GM21825 (cell line): Measurements from ENCODE around the gene TPD52L2.
"Not testable (repeated sequence)": the region's sequence is repeated elsewhere in the genome, so short reads cannot be mapped to it uniquely, and the experiment has no call there.

Experiments
- ATAC-seq: cut with Tn5 transposase; IDR thresholded peaks from one replicate; pipeline ENCODE4 v1.9.1; 2021; ENCODE audit warnings: mild to moderate bottlenecking, moderate library complexity; ENCODE audit not compliant: unreplicated experiment

Gene TPD52L2

DNA sequence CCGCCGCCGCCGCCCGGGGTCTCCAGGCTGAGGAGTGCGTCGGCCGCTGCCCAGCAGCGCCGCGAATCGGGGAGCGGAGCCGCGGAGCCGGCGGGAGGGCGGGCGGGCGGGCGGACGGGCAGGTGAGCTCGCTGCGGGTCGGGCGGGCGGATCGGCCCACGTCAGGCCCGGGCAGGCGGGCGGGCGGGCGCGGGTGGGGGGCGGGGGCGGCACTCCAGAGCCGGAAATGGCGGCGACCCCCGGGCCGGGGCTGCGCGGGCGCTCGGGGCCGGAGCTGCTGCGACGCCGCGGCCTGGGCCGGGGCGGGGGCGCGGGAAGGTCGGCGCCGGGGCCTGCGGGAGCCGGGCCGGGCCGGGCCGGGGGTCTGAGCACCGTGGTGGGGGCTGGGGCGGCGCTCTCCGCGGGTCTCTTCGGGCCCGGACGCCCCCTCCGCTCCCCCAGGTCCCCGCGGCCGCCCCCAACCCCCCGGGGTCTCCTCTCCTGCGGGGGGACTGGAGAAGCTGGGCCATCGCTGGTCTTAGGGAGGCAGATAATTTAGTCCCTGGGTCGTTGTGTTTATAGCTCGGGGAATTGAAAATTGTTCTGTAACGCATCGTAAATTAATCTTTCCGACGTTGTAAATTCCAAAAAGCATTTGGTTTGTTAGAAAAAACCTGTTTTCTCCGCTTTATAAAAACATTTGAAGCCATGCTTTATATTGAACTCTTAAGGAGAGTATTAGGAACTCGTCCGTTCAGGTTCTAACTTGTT lies 30.3 kb downstream of the TPD52L2 start:
- ATAC-seq: peak; percentile 15

DNA sequence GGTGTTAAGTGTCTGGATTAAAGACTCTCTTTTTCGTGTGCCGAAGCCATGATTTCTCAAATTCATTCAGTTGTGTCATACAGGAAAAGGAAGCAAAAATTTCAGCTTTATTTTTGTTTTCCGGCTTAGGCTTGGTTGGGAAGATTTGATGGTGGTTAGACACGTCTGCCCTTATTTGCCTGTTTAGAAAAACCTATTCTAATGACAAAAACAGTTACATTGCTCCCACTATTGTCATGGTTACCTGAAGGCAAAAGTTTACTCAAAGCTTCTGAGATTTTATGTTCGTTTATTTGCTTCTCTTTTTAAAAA lies 30.8 kb downstream of the TPD52L2 start:
- ATAC-seq: no peak

DNA sequence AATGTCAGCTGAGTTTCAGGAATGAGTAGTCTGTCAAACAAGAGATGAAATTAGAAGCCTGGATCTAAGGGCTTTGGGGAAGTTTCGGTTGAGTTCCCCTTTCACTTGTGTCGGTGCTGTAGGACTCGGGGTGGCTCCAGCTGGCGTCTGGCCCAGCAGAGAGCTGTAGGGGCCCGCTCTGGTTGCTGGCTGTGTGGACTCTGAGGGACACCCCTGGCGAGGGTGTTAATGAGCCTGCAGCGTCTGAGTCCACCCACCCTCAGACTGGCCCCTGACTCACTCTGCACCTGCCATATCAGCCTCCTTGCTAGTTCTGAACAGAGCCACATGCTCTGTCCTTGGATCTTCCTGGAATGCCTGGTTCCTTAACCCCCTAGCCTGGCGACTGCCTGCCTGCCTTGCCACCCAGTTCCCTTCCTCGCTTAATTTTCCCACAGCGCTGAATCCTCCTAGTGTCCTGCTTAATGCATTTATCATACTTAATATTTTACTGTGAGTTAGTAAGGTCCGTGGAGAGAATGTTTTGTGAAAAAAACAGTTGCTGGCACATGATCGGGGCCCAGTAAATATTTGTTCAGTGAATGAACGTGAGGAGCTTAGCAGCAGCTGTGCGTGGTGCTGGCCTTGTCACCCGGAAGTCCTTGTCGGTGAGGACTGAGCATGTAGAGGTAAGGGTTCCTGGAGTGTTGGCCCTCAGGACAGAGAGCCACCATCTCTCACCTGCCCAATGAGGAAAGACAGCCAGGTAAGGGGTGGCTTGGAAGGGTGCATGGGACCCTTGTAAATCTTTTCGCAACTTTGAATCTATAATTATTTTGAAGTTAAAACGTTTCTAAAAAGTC lies 31.4 kb downstream of the TPD52L2 start:
- no peak for ATAC-seq

DNA sequence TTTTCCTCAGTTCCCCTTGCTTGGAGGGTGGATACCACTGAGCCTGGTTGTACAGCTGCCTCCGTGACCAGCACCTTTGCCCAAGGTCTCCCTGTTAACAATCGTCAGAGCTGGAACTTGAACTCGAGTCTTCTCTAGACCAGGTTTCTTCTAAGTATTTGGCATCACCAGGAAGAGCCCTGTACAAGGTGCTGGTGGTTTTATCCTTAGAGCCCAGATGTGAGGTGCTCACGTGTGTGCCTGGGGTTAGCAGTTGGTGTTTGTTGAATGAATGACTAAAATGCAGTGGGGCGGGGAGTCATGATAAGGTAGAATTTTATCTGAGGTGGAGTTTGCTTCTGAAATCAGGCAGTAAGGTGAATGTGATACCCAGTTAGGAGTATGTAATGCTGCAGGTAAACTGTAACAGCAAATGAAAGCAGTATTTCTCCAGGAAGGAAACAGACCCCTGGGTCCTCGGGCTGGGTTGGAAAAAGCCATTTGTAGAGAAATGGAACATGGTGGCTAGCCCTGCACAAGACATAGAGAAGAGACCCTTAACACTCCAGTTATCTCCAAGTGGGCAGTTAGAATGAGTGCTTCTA lies 33.0 kb downstream of the TPD52L2 start:
- ATAC-seq: no peak

DNA sequence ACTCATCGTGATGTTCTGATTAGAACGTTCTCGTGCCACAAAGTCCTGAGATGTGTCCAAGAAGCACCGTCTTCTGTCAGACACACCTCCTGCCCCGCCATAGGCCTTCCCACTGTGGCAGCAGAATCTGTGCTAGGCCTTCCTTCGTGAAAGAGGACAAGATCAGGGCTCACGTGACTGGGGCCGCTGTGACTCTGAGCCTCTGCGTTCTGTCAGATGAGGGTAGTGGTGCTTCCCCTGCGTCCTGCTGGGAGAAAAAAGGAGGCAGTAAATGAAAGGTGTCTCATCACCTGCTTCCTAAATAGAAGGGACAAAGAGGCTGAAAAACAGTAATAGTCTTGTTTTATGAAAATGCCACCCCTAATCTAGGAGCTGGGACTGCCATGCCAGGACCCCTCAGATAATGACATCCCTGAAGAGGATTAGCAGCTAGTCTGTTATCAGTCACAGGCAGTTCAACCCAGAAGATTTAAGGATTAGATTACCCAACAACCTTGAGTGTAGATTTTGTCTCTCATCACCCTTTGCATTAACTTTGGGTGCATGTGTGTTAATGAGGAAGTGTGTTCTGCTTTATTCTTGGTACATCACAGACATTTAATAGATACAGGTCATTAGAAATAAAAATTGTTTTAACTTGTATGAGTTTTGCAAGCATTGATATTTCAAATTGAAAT lies 34.0 kb downstream of the TPD52L2 start:
- ATAC-seq: no peak

DNA sequence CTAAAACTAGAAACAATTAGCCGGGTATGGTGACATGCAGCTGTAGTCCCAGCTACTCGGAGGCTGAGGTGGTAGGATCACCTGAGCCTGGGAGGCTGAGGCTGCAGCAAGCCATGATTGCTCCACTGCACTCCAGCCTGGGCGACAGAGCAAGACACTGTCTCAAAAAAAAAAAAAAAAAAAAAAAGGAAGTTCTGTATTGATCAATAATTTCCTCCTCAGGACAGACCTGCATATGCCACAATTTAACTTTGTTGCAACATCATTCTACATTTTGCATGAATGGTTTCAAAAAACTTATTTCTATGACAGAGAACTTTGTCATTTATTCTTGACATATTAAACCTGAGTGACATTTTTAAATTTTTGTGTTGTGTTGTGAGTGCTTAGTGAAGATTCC lies 35.3 kb downstream of the TPD52L2 start:
- no peak for ATAC-seq

DNA sequence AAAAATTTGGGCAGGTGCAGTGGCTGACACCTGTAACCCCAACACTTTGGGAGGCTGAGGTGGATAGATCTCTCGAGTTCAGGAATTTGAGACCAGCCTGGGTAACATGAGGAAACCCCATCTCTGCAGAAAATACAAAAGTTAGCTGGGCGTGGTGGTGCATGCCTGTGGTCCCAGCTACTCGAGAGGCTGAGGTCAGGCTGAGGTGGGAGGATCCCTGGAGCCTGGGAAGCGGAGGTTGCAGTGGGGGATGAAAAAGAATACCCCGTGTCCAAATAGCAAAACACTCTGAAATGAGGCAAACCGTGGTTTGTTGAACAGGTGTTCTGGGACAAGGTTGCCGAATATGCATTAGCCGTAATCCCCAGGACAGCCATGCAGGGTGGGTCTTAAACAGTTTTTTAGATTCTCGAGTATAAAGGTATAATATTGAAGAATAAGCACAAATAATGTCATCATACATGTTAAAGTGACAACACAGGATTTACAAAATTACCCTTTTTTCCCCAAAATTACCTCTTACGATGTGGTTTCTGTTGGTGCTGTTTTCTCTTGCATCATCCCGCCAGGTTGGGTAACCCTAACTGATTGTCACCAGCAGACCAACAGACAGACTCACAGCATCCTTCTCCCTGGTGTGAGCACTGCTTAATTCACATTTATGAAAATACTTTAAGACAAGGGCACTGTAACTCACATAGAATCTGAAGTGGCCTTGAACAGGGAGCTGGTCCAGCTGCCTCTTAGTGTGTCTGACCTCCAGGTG lies 38.9 kb downstream of the TPD52L2 start:
- ATAC-seq: no peak

DNA sequence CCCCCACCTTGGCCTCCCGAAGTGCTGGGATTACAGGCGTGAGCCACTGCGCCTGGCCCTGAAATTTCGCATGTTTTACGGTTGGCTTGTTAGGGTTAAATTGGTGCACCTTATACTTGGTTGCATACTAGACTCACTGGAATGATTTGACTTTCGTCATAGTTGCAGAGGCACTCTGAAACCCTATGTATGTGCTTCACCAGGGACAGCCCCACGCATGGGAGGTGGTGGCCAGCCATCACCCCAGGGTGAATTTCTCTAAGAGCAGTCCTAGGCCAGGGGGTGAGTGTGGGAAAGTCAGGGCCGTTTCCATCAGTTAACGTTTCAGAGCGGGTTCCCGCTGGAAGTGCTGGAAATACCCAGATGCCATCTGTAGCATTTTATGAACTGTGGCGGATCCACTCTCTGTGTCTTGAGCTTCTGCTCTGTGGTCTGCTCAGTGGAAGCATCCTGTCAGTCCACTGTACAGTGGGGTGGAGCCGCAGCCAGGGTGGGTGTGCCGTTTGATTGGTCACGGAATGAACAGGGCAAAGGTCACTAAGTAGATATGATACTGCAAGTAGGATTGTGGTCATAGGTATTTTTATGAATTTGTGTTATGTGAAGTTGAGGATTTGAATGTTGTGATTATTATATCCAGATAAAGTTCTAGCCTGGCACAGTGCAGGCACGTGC lies 43.1 kb downstream of the TPD52L2 start:
- ATAC-seq: no peak

DNA sequence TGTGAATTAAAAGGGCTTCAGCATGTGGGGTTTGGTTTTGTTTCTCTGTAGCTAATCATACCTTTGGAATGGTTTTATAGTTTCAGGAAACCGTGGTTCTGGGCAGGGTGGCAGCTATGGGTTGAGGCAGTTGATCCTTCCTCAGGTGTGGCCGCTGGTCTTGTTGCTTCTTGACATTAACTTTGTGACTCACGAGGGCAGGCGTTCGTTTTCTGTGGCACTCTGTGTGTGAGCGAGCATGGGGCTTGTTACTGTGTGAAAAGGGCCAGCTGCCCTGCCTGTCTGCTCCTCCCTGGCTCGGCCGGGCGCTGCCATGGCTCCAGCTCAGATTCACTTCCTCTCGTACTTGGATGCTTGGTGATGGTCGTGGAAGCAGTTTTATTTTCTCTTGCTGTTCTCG lies 46.1 kb downstream of the TPD52L2 start:
- no peak for ATAC-seq

DNA sequence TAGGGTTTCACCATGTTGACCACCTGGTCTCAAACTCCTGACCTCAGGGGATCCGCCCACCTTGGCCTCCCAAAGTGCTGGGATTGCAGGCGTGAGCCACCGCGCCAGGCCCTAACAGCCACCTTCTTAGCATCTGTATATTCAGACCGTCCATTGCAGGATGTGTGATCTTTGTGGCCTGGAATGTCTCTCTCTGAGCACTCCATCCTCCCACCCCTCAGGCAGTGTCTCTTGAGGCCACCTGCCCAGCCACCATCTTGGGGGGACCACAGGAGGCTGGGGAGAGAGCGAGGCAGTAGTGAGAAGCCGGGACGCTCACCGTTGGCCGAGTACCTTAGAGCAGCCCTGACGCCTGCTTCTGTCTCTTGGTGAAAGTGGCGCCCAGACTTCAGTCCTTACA lies 48.7 kb downstream of the TPD52L2 start:
- no peak for ATAC-seq

DNA sequence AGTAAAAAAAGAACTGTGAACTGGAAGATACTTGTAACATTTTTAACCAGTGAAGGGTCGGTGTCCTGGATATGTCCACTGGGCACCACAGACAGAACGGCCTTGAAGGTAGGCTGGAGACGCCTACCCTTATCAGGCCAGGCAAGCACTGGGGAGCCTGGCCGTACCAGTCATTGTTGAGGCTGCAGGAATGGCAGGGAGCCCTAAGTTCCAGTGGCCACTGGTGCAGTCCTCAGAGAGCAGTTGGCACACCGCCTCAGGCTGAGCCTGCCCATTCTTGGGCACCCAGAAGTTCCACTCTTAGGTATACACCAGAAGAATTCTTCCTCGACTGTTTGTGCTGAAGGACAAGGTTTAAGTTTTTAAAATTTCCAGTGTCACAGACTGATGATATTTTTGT lies 50.4 kb downstream of the TPD52L2 start:
- no peak for ATAC-seq

DNA sequence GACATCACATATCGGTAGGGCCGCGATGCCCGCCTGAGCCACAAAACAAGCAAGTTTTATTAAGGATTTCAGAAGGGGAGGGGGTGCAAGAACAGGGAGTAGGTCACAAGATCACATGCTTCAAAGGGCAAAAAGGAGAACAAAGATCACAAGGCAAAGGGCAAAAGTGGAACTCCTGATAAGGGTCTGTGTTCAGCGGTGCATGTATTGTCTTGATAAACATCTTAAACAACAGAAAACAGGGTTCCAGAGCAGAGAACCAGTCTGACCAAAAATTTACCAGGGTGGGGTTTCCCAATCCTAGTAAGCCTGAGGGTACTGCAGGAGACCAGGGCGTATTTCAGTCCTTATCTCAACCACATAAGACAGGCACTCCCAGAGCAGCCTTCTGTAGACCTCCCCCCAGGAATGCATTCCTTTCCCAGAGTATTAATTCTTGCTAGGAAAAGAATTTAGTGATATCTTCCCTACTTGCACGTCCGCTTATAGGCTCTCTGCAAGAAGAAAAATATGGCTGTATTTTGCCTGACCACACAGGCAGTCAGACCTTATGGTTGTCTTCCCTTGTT lies 51.4 kb downstream of the TPD52L2 start:
- not testable (repeated sequence) for ATAC-seq

DNA sequence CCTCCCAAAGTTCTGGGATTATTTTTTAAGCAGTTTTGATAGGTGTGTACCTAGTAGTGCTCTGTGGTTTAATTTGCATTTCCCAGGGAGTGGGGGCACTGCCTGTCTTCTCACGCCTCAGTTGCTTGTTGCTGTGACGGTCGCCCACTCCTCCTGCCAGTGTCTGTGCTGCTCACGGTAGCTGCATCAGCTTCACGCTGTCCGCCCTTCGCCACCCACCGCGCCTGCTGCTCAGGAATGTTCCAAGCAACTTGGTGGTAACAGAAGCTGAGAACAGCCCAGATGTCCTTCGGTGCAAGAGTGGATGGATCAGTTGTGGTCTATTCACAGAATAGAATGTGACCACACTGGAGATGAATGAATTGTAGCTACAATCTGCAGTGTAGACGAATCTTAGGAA lies 52.7 kb downstream of the TPD52L2 start:
- no peak for ATAC-seq

DNA sequence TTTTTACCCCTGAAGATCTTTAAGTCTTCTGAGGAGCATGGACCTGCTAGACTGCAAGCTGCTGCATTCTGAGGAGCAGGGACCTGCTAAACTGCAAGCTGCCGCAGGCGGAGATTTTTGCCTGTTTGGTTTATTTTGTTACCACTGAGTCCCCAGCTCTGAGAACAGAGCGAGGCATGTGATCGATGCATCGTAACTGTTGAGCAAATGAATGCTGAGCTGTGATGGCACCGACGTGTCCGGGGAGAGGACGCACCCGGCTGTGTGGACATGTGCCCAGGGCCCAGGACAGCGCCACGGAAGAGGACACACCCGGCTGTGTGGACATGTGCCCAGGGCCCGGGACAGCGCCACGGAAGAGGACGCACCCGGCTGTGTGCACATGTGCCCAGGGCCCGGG lies 54.1 kb downstream of the TPD52L2 start:
- no peak for ATAC-seq

DNA sequence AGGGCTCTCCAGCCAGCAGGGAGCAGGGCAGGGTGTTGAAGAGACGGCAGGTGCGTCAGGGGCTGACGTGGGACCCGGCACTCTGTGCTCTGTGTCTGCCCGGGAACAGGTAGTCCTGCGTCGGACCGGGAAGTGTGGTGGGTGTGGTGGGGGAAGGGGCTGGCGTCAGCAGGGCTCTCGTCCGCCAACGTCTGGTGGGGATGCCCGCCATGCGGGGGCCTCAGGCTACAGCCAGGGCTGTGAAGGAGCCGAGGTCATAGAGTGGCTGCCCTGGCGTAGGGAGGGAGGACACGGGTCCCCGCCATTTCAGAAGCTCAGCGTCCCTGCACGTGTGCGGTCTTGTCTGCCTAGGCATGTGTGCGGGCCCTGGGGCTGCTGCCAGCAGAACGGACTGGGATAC lies 55.2 kb downstream of the TPD52L2 start:
- ATAC-seq: no peak

DNA sequence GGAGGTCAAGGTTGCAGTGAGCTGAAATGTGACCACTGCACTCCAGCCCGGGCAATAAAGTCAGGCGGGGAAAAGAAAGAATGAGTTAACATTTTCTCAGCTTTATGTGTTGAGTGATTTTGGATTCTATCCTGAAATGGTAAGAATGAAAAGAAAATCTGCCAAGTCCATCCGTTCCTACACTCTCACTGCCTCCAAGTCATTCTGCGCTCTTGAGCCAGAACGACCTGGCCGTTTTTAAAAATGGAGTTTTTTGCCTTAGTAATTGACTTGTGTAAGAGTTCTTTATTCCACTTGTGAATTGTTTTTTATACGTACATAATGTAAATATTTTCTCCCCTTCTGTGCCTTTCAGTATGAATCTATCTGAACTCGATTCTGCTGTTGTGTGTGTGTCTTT lies 58.6 kb downstream of the TPD52L2 start:
- ATAC-seq: no peak

DNA sequence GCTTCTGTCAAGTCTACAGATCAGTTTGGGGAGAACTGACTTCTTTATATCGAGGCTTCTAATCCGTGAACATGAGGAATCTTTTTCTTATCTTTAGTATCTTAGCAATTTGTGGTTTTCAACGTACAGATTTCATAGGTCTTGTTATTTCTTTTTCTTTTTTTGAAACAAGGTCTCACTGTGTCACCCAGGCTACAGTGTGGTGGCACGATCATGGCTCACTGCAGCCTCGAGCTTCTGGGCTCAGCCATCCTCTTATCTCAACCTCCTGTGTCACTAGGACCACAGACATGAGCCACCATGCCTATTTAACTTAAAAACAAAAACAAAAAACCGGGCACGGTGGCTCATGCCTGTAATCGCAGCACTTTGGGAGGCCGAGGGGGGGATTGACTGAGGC lies 59.2 kb downstream of the TPD52L2 start:
- no peak for ATAC-seq

DNA sequence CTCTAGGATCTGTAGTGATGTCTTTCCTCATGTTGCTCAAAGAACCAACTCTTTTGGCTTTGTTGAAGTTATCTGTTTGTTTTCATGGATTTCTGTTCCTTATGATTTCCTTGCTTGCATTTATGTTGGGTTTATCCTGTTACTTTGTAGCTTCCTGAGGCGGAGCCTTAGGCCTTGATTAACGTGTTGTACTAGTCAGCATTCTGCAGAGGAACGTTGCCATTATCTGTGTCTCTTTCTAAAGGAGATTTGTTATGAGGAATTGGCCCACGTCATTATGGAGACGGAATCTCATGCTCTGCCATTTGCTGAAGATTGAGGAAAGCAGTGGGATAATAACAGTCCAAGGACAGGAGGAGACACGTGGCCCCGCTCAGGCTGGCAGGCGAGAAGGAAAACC lies 61.2 kb downstream of the TPD52L2 start:
- no peak for ATAC-seq

DNA sequence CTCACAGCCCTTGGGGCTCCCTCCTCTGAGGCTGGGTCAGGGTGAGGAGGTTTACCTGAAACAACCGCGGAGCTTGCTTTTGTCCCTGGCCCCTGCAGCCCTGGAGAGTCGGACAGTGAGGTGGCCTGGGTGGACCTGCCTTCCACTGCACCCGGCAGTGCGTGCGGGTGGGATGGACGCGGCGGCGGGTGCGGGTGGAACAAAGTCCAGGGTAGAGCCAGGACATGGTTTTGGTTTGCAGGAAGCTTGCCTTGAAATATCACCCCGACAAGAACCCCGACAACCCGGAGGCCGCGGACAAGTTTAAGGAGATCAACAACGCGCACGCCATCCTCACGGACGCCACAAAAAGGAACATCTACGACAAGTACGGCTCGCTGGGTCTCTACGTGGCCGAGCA lies 64.0 kb downstream of the TPD52L2 start:
- ATAC-seq: no peak

DNA sequence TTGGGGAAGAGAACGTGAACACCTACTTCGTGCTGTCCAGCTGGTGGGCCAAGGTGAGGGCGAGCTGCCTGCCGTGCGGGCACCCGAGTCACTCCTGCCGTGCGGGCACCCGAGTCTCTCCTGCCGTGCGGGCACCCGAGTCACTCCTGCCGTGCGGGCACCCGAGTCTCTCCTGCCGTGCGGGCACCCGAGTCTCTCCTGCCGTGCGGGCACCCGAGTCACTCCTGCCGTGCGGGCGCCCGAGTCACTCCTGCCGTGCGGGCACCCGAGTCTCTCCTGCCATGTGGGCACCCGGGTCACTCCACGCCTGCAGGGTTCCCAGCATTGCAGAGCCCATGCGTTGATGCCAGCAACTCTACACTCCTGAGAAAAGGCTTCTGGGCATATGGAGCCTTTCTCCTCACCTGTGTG lies 64.4 kb downstream of the TPD52L2 start:
- ATAC-seq: not testable (repeated sequence)
